Measurements from ENCODE around the gene PAX9. TPM values are rescaled to one million over a fixed set of nuclear protein-coding genes. Genes with fewer than 3 reads are reported as not detected.

The PAX9 gene
- total and polyA plus RNA-seq, 12 donors: under 0.01 to 0.04 TPM; not detected in 10

DNA sequence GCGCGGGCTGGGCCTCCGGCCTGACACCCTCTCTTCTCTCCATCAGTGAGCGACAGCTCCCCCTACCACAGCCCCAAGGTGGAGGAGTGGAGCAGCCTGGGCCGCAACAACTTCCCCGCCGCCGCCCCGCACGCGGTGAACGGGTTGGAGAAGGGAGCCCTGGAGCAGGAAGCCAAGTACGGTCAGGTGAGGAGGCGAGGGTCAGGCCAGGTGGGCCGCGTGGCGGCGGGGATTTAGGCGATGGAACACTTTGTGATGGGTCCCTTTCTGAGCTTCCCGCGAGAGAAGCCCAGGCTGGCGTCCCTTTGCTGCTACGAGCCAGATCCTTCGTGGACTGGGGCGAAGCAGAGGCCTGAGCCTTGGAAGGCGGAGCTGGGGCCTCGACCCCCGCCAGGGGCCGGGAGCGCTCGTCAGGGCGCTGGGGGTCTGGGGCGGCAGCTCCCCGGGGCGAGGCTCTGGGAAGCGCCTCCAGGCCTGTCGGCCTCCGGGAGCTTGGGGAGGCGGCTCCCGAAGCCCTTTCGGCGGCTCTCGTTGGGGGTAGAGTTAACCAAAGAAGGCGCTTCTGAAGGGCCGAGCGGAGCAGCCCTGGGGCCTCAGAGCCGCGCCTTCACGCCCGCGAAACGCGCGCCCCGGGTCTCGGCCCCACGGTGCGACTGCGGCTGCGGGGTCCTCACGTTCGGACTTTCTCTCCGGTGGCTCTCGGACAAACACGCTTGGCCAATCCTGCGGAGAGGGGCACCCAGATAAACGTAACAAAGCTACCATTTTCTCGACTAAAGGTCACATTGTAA, 5.0 kb downstream of the PAX9 start:
- Histone ChIP-seq H3K27ac (no peak overlapping the region), H3K4me3 (no peak overlapping the region), H3K9me3 (replicated peaks in 1 of 3) (no peaks in the 10 kb centered on the region), H3K4me1 (replicated peaks in 1 of 2) (peaks cover 12 to 31% of the 10 kb centered on the region in 2 donors), H3K27me3 (peaks cover 90% of the 10 kb centered on the region), H3K36me3 (replicated peaks in 1 of 2) (no peaks in the 10 kb centered on the region)
- TF ChIP-seq POLR2A (IDR thresholded peaks at IDR 0.05): no peak
- TF ChIP-seq, protein P1, sequence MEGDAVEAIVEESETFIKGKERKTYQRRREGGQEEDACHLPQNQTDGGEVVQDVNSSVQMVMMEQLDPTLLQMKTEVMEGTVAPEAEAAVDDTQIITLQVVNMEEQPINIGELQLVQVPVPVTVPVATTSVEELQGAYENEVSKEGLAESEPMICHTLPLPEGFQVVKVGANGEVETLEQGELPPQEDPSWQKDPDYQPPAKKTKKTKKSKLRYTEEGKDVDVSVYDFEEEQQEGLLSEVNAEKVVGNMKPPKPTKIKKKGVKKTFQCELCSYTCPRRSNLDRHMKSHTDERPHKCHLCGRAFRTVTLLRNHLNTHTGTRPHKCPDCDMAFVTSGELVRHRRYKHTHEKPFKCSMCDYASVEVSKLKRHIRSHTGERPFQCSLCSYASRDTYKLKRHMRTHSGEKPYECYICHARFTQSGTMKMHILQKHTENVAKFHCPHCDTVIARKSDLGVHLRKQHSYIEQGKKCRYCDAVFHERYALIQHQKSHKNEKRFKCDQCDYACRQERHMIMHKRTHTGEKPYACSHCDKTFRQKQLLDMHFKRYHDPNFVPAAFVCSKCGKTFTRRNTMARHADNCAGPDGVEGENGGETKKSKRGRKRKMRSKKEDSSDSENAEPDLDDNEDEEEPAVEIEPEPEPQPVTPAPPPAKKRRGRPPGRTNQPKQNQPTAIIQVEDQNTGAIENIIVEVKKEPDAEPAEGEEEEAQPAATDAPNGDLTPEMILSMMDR (IDR thresholded peaks at IDR 0.05): no peak
- intact Hi-C loops (cut with DNase I): no loop called here
- DNase-seq: no peak
- 6 to 12% (median 7%) methylated on average over 3 to 68 of the region's 68 CpGs for WGBS, 4 donors

DNA sequence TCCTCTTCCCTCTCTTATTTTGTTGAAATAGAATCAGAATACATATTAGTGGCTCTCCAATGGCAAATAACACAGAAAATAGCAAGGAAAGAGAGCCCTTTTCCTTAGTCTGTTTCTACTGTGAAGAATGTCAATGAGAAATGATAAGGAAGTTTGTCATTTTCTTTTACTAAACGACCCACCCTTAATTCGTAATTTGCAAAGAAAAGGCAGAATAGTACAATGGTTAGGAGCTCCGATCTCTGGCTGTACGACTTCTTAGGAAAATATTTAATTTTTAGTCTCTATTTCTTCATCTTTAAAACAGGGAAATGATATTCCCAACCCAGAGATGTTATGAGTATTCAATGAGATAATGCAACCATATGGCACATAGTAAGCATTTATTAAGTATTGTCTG, 6.0 kb downstream of the PAX9 start:
- Histone ChIP-seq H3K27me3 (peaks cover 81% of the 10 kb centered on the region), H3K36me3 (replicated peaks in 1 of 2) (no peaks in the 10 kb centered on the region), H3K4me3 (no peak overlapping the region), H3K4me1 (replicated peaks in 1 of 2) (peaks cover 4 to 20% of the 10 kb centered on the region in 2 donors), H3K27ac (no peak overlapping the region), H3K9me3 (replicated peaks in 1 of 3) (no peaks in the 10 kb centered on the region)
- DNase-seq: no peak
- intact Hi-C loops (cut with DNase I): no loop called here
- no peak for TF ChIP-seq POLR2A (IDR thresholded peaks at IDR 0.05)
- TF ChIP-seq, protein P1 (IDR thresholded peaks at IDR 0.05): no peak
- WGBS, 4 donors: 20 to 24% (median 21%) methylated on average over 4 of the region's 4 CpGs

DNA sequence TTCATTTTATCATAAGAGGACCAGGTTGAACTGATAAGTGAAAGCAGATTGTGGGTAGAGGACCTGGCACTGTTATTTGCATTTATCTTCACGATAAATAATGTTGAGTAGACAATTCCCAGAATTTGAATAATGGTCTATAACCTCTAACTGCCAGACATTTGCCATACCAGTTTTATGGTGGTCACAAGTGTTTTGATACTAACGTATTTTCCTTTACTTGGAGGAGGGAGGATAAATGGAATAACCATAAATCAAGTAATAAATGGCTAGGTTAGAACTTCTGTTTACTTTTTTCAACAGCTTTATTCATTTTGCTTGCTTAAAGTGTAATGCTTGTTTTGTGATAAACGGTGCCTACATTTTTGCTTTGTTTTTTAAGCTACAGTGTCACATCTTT, 9.5 kb downstream of the PAX9 start:
- intact Hi-C loops (cut with DNase I): no loop called here
- peaks cover 0 to 6% of the 10 kb centered on the region in 2 donors for H3K4me1 ChIP-seq (replicated peaks in 1 of 2)
- H3K36me3 ChIP-seq (replicated peaks in 1 of 2): no peaks in the 10 kb centered on the region
- no peak overlapping the region for H3K27ac ChIP-seq
- 53 to 59% (median 57%) methylated on average over 3 of the region's 3 CpGs for WGBS, 4 donors
- no peak overlapping the region for H3K4me3 ChIP-seq
- no peak for DNase-seq
- peaks cover 47% of the 10 kb centered on the region for H3K27me3 ChIP-seq
- H3K9me3 ChIP-seq (replicated peaks in 1 of 3): no peaks in the 10 kb centered on the region
- TF ChIP-seq POLR2A (IDR thresholded peaks at IDR 0.05): no peak
- TF ChIP-seq, protein P1 (IDR thresholded peaks at IDR 0.05): no peak

DNA sequence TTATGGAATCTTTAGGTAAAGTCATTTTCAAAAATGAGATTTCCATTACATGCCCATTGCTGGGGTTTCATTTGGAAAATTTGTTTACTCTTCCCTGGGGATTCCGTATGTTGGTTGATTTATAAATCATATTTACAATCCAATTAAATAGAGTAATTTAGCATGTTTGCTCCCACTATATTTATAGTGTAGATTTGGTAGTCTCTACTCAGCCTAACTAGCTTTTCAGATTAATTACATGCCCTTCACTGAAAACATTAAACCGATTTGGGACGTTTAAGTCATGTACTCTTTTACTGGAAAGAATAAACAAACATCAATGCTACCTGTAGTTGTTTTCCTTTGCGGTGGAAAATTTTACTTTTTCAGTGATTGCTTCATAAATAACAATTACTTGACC, 10.4 kb downstream of the PAX9 start:
- no peaks in the 10 kb centered on the region for H3K4me1 ChIP-seq (replicated peaks in 1 of 2)
- peaks cover 43% of the 10 kb centered on the region for H3K27me3 ChIP-seq
- no peaks in the 10 kb centered on the region for H3K36me3 ChIP-seq (replicated peaks in 1 of 2)
- H3K27ac ChIP-seq: no peak overlapping the region
- 77 to 82% (median 80%) methylated on average over 4 of the region's 4 CpGs for WGBS, 4 donors
- TF ChIP-seq, protein P1 (IDR thresholded peaks at IDR 0.05): no peak
- TF ChIP-seq POLR2A (IDR thresholded peaks at IDR 0.05): no peak
- intact Hi-C loops (cut with DNase I): no loop called here
- DNase-seq: no peak
- no peak overlapping the region for H3K4me3 ChIP-seq
- H3K9me3 ChIP-seq (replicated peaks in 1 of 3): no peaks in the 10 kb centered on the region
